Cardiac muscle cell (in vitro differentiated cells and primary cell): ENCODE results near the gene AVL9. TPM values are rescaled to one million over a fixed set of nuclear protein-coding genes. Genes with fewer than 3 reads are reported as not detected.

Experiments
- DNase-seq, 2 donors: peaks; one replicate each; pipeline versions ENCODE4 v3.0.0 to v3.0.0-alpha.2; 2010 to 2017; ENCODE audit warnings: low read depth in 1 of 2, low spot score in 1 of 2
- H3K27ac ChIP-seq: fragments of 200-600 bp; sonication (generic); 2 replicates; pipeline ENCODE4 v1.5.1; 2016
- H3K27me3 ChIP-seq: fragments of 200-600 bp; sonication (generic); 2 replicates; pipeline ENCODE4 v1.6.0; 2016; ENCODE audit warnings: control low read depth
- H3K36me3 ChIP-seq: fragments of 200-600 bp; sonication (generic); 2 replicates; pipeline ENCODE4 v1.5.1; 2016; ENCODE audit warnings: control low read depth
- H3K4me1 ChIP-seq: fragments of 200-600 bp; sonication (generic); 2 replicates; pipeline ENCODE4 v1.8.1; 2017; ENCODE audit warnings: low read depth, mild to moderate bottlenecking, mixed run types
- H3K4me3 ChIP-seq: fragments of 200-600 bp; sonication (generic); 2 replicates; pipeline ENCODE4 v1.5.1; 2016; ENCODE audit warnings: mild to moderate bottlenecking
- H3K9me3 ChIP-seq: fragments of 200-600 bp; sonication (generic); 2 replicates; pipeline ENCODE4 v1.5.1; 2017; ENCODE audit warnings: low read depth, mild to moderate bottlenecking, control low read depth
- CTCF ChIP-seq: IDR thresholded peaks from 2 replicates; pipeline ENCODE4 v1.5.1; 2012; ENCODE audit warnings: low read depth, mild to moderate bottlenecking, low read length
- polyA plus RNA-seq: library from polyadenylated mRNA; unstranded; fragments of >200 nt; fragmentation: Nextera tagmentation; extraction: Ambion mirVana; gene quantifications from 2 replicates; pipeline ENCODE4 v1.2.1, GENCODE V29; 2016
- total RNA-seq: library from RNA; depleted of rRNA; stranded (reverse); fragments of >200 nt; gene quantifications from 2 replicates; pipeline ENCODE4 v1.2.3, GENCODE V29; 2016

AVL9 gene
- total and polyA plus RNA-seq, 2 experiments from 2014 or later: 12.7 to 19.9 TPM

DNA sequence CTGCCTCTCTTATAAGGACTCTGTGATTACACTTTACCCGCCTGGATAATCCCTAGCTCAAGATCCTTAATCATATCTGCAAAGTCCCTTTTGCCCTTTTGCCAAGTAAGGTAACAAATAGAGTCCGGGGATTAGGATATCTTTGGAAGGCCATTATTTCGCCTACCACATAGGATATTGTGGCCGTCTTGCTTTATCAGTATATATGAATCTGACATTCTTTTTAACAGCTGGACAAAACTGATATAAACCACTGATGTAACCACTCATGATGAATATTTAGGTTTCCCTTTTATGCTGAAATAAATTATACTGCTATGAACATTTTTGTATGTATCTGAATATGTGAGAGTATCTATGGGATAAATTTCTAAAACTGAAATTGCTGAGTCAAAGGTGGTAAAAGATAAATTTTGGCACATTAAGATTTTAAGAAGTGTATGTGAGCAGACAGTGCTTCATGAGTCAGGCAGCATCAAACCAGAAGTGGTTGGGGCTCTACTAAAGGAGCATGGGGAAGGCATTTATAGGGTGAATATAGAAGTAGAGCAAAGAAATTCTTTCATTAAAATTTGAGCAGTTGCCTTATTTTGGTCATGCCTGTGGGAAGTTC lies 44.7 kb downstream of the AVL9 start:
- Histone ChIP-seq H3K4me3 (no peak overlapping the region), H3K36me3 (peaks cover 4% of the 10 kb centered on the region), H3K4me1 (no peaks in the 10 kb centered on the region), H3K9me3 (no peaks in the 10 kb centered on the region), H3K27ac (no peak overlapping the region), H3K27me3 (no peaks in the 10 kb centered on the region)
- TF ChIP-seq CTCF: no peak
- peak in 1 of 2 donors; percentile 14 for DNase-seq

GRCh38 chr7:32542595-32542994 lies 47.3 kb downstream of the AVL9 start:
- TF ChIP-seq CTCF: no peak
- H3K27ac ChIP-seq: no peak overlapping the region
- no peak for DNase-seq
- H3K36me3 ChIP-seq: peaks cover 4% of the 10 kb centered on the region
- no peak overlapping the region for H3K4me3 ChIP-seq
- no peaks in the 10 kb centered on the region for H3K27me3 ChIP-seq
- H3K4me1 ChIP-seq: no peaks in the 10 kb centered on the region
- H3K9me3 ChIP-seq: no peaks in the 10 kb centered on the region

- H3K36me3 ChIP-seq: peaks cover 33% of the 10 kb centered on the region
- TF ChIP-seq CTCF: no peak
- H3K27ac ChIP-seq: no peak overlapping the region
- peaks cover 4% of the 10 kb centered on the region for H3K4me1 ChIP-seq
- H3K9me3 ChIP-seq: no peaks in the 10 kb centered on the region
- DNase-seq: no peak
- no peaks in the 10 kb centered on the region for H3K27me3 ChIP-seq
- H3K4me3 ChIP-seq: no peak overlapping the region
These were observed 64.2 kb downstream of the AVL9 start for GRCh38 chr7:32559480-32559879.

- Histone ChIP-seq H3K27me3 (no peaks in the 10 kb centered on the region), H3K27ac (no peak overlapping the region), H3K36me3 (peaks cover 33% of the 10 kb centered on the region), H3K9me3 (no peaks in the 10 kb centered on the region), H3K4me3 (no peak overlapping the region), H3K4me1 (peaks cover 4% of the 10 kb centered on the region)
- DNase-seq: no peak
- no peak for TF ChIP-seq CTCF
These were observed 64.8 kb downstream of the AVL9 start for GRCh38 chr7:32560075-32560474.

GRCh38 chr7:32561613-32562012 lies 66.3 kb downstream of the AVL9 start:
- Histone ChIP-seq H3K27me3 (no peaks in the 10 kb centered on the region), H3K36me3 (peaks cover 31% of the 10 kb centered on the region), H3K27ac (peak overlapping the region; percentile 41), H3K4me1 (peaks cover 4% of the 10 kb centered on the region), H3K4me3 (no peak overlapping the region), H3K9me3 (no peaks in the 10 kb centered on the region)
- no peak for DNase-seq
- TF ChIP-seq CTCF: no peak
